GM18508 (cell line): ENCODE measurements around the gene CHRNA9.
A peak's percentile ranks its signal among the peaks of the same experiment; 100 is the strongest.

ENCODE experiments used
- ATAC-seq: cut with Tn5 transposase; IDR thresholded peaks from one replicate; pipeline ENCODE4 v1.9.1; 2021; ENCODE audit warnings: moderate number of reproducible peaks; ENCODE audit not compliant: insufficient read depth, unreplicated experiment

CHRNA9 gene

DNA sequence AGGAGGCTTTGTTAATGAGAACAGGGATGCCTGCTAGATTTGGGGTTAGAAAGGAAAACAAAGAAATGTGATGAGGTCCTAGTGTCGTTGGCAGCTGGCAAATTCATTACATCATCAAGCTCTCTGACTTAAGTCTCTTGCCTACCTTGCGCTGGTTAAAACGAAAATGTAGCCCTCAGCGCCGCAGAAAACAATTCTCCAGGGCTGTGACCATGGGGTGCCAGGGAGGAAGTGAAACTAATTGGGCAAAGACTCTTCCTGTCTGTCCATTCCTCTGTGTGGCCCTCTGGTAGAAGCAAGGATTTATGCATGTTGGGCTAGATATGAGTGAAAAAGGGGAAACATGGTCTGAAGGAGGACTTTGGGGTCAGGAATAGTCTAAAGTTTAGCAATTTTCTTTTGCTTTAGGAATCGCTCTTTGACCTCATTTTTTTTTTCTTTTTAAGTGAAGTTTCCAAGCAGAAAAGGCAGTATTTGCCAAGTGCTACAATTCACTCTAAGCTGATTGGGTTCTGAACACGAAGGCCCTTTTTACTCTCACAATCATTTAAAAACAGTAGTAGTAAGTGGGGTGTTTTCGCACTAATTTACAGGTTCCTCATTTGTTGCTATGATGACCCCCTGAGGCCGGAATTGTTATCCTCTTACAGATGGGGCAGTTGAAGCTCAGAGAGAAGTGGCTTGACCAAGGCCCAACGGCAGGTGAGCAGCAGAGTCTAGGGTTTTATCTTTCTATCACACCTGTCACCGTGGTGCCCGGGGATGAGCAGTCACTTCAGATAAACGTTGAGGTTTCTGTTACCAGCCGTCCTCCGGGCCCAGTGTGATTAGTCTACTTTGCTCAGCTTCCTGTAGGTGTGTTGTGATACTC, 27.3 kb upstream of the CHRNA9 start:
- no peak for ATAC-seq

DNA sequence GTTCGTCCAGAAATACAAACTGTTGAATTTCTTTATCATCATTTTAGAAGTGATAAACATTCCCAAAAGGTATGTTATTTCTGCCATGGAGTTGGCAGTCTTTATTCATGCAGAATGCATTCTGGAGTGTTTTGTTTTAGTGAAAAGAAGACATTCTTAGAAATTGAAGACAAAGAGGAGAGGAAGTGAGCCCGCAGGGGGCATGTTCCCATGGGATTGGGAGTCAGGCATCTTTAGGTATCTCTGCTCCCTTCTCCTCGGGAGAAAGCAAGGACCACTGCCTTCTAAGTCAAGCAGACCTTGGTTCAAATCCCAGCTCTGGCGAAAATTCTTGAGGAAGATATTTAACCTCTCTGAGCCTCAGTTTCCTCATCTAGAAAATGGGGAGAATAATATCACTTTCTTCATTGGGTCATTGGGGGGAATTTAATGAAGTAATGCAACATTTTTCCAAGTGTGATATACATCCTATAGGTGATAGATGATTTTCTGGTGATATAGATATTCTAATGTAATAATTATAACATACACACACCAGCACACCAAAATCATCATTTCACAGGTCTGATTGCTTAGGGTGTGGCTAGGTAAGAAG, 26.5 kb upstream of the CHRNA9 start:
- no peak for ATAC-seq

- ATAC-seq = peak; percentile 28
These were observed 25.8 kb upstream of the CHRNA9 start for GRCh38 chr4:40309250-40309774.

GRCh38 chr4:40310225-40310624, 24.9 kb upstream of the CHRNA9 start:
- no peak for ATAC-seq

DNA sequence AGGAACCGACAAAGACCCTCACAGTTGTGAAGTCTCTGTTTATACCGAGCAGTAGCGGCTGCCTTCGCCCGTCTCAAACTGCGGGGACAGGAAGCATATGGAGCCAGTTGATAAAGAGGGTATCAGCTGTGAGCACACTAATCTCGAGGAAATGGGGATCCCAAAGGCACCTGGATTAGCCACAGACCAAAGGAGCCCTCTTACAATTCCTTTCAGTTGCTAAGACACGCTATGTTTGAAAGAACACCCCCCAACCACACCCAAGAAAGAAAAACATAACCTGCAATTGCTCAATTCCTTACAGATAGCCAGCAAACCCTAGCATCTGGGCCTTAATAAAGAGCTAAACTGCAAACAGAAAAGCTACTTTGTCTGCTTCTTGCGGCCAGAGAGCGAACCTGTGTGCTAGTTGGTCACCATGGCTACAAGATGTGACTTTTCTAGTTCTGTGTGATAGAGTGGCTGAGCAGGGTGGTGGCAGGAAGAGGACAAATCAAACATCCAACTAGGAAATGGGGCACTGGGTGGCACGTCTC, 23.3 kb upstream of the CHRNA9 start:
- ATAC-seq = no peak

DNA sequence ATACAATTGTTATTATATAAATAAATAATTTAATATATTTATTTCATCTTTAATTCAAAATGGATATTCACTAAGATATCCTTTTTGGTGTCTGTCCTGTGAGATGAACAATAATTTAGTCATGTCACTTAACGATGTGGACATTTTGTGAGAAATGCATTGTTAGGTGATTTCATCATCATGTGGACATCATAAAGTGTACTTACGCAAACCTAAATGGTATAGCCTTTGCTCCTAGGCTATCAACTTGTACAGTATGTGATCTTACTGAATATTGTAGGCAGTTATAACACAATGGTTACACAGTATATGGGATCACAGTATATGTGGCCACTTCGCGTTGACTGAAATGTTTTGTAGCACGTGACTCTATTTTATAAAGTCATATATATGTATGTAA, 20.2 kb upstream of the CHRNA9 start:
- ATAC-seq = no peak

GRCh38 chr4:40316333-40316781, 18.8 kb upstream of the CHRNA9 start:
- no peak for ATAC-seq

- no peak for ATAC-seq
These were observed 18.1 kb upstream of the CHRNA9 start for GRCh38 chr4:40316782-40317635.

DNA sequence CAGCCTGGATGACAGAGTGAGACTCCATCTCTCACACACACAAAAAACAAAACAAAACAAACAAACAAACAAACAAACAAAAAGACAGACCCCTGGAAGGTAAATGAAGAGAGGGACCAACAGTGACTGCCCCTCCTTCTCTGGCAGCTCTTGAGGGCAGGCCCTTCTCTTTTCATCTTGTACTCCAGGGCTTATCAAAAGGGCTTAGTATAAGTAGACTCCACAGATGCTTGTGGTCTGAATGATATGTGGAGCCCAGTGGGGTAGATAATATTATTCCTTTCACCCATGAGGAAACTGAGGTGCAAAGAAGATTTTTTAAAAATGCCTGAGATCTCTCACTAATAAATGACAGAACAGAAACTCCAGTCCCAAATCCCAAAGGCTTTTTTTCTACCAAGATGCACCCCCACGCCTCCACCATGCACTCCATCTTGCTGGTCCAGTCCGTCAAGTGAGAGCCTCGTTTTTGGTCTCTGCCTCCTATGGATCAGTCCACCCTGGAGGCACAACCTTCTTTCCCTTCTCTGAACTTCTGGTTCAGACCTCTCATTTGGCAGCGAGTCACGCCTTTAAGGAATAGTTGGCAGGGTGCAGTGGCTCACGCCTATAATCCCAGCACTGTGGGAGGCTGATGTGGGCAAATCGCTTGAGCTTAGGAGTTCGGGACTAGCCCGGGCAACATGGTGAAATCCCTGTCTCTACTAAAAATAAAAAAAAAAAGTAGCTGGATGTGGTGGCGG, 17.0 kb upstream of the CHRNA9 start:
- no peak for ATAC-seq

DNA sequence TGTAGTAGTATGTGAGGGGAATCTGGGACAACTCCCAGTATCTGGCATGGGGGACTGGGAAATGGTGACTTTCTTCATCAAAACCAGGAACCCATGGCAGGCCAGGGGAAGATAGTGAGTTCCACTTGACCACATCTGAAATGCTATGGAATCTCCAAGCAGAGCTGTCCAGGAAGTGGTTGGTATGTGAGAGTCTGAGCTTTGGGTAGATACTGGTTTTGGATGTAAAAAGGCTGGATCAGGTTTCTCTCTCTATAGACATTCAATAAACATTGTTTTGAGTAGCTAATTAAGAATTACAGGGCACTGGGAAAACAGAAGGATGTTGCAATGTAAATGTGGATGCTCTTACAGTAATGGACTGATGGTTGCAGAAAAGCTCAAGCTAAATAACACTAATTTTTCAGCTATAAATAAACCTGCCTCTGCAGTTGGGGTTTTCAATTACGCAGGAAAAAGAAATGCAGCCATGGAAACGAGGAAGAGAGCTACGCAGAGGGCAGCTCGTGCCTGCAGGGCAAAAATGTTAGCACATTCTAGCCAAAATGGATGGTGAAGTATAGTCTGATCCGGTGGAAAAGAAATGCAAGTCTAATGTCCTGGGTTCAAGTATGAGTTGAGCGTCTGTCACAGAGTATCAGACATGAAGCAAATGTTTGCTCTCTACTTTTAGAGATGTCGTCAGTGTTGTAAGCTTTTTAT, 13.4 kb upstream of the CHRNA9 start:
- no peak for ATAC-seq

GRCh38 chr4:40322811-40323210, 12.3 kb upstream of the CHRNA9 start:
- ATAC-seq = no peak

DNA sequence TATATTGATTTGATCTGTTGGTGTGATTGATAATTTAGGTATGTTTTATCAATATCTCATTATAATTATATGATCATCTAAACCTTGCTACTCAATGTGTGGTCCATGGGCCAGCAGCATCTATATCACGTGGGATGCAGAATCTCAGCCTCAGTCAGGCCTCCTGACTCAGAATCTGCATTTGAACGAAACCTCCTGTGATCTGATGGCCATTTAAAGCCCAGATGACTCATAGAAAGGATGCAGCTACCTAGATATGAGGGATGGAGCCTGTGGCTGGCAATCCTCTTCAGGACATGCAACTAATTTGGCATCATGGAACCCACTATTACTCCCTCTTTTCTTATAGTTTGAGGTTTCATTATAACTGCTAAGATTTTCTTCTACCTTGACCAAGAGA, 11.3 kb upstream of the CHRNA9 start:
- no peak for ATAC-seq

- peak; percentile 87 for ATAC-seq
These were observed 9.6 kb upstream of the CHRNA9 start for GRCh38 chr4:40325406-40326019.

DNA sequence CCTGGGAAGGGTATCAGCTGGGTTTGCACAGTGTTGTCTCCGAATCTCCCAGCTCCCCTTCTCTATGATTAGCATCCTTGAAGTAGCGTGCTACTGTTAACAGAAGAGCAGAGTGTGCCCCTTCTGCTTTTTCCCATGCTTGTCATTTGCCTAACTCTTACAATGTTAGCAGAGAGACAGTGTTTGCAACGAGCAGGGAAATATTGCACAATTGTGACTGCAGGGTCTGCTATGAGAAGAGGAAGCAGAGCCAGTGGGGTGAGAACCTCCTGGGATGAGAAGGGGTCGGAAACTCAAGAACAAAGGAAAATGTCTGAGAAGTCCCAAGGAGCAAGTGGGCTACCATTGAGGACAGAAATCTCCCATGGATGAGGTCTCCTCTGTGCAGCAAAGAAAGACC, 7.8 kb upstream of the CHRNA9 start:
- ATAC-seq = no peak

DNA sequence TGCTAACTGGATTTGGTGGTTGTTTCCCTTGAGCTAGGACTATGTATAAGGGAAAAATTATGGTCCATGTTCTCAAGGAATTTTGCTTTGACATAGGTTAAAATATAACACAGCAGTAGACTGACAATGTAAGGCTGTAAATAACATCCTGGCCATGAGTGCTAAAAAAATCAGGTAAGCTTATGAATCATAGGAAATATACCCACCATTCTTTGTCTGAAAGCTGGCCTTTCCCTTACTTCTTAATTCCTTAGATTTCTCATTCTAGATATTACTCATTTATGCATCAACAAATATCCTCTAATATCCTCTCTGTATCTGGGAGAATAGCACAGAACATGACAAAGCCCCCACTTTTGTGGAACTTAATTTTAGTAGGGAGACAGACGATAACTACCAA, 6.8 kb upstream of the CHRNA9 start:
- ATAC-seq = no peak

DNA sequence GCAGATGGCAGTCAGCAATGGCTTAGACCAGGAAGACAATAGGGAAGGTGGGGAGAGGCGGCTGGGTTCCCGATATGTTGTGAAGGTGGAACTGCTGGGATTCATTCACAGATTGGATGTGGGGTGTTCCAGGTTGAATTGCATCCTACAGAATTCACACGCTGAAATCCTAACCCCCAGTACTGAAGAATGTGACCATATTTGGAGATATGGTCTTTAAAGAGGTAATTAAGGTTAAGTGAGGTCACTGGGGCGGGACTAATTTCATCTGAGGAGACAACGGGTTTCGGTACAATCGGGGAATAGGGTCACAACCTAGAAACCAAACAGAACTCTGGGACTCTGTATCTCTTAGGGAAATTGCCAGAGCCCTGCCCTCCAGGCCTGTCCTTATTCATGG, 5.3 kb upstream of the CHRNA9 start:
- ATAC-seq = no peak

GRCh38 chr4:40330536-40330935, 4.6 kb upstream of the CHRNA9 start:
- no peak for ATAC-seq

DNA sequence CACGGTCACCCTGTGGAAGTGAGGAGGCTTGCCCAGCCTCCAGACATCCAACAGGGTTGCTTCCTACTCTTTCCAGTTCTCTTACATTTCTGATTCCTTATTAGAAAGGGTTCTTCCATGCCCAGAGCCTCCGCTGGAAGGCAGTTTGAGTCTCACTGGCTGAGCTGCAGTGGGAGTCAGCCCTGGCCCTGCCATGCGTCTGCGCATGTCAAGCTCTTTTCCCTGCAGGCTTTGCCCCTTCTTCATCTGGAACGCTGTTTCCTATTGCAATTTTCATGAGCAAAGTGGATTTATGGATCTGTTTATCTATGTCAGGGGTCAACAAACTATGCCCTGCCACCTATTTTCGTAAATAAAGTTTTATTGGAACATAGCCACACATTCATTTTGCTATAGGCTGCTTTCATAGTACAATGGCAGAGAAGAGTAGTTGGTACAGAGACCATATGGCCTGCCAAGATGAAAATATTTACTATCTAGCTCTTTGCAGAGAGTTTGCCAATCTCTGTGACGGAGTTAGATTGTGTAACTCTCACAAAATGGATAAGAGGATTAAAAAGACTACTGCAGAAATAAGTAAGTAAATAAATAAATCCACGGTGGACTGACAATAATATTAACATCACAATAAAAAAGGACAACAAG, 3.9 kb upstream of the CHRNA9 start:
- ATAC-seq = no peak
